Smooth muscle cell of the brain vasculature (primary cell): ENCODE results near the gene MSLN.

Source experiments
- DNase-seq: peaks from one replicate; pipeline ENCODE4 v3.0.0-alpha.2; 2012; ENCODE audit warnings: low read depth, low spot score

Gene MSLN

GRCh38 chr16:791131-791530 is 30.6 kb downstream of the MSLN start:
- no peak for DNase-seq

GRCh38 chr16:792221-792995 is 31.9 kb downstream of the MSLN start:
- no peak for DNase-seq

- DNase-seq = no peak
Observed at GRCh38 chr16:793414-793813, 32.9 kb downstream of the MSLN start.

- no peak for DNase-seq
Observed at GRCh38 chr16:794091-794822, 33.7 kb downstream of the MSLN start.

- DNase-seq = no peak
Observed at GRCh38 chr16:794853-795466, 34.4 kb downstream of the MSLN start.

GRCh38 chr16:795580-796229 is 35.2 kb downstream of the MSLN start:
- DNase-seq = no peak

- DNase-seq = no peak
Observed at GRCh38 chr16:796296-797119, 36.0 kb downstream of the MSLN start.

GRCh38 chr16:797120-797420 is 36.5 kb downstream of the MSLN start:
- no peak for DNase-seq

GRCh38 chr16:797686-798085 is 37.2 kb downstream of the MSLN start:
- no peak for DNase-seq

- no peak for DNase-seq
Observed at GRCh38 chr16:798666-799065, 38.1 kb downstream of the MSLN start.

GRCh38 chr16:799111-799947 is 38.8 kb downstream of the MSLN start:
- no peak for DNase-seq

- no peak for DNase-seq
Observed at GRCh38 chr16:799948-800833, 39.7 kb downstream of the MSLN start, which contains the start of gene GNG13. TSS of gene GNG13 (minus strand) at chr16:800734. CDS start at chr16:799077, 1,657 bp downstream.

GRCh38 chr16:800834-801511 is 40.4 kb downstream of the MSLN start:
- no peak for DNase-seq

GRCh38 chr16:801584-802363 is 41.2 kb downstream of the MSLN start:
- no peak for DNase-seq

- no peak for DNase-seq
Observed at GRCh38 chr16:802461-802860, 41.9 kb downstream of the MSLN start.

- DNase-seq = no peak
Observed at GRCh38 chr16:802914-803753, 42.6 kb downstream of the MSLN start.

- no peak for DNase-seq
Observed at GRCh38 chr16:803754-804080, 43.2 kb downstream of the MSLN start.
